COLO668 (cell line): ENCODE measurements around the gene FGF8.

Experiments
- DNase-seq: peaks from one replicate; lab custom pipeline; 2025; ENCODE audit not compliant: unreplicated experiment; lab: John Stamatoyannopoulos, UW

FGF8 gene

GRCh38 chr10:101770331-101771215, 5.3 kb downstream of the FGF8 start:
- no peak for DNase-seq

- no peak for DNase-seq
These were observed 6.3 kb downstream of the FGF8 start for GRCh38 chr10:101769541-101770180.

DNA sequence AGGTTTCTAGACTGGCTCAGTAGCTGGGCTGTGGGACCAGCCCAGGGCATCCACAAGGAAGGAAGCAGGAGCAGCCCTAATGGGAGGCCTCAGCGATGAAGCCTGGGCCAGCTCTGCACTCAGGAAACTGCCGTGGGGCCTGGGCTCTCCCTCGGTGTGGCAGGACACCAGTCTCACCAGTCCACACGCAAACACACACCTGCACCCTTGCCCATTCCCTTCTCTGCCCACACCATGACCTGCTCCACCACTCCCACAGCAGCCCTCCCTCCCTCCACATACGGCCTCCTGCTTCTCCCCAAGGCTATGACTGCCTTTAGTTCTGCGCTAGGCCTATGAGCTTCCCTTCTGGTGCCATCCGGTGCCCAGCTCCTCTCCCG, 7.1 kb downstream of the FGF8 start:
- DNase-seq = no peak

DNA sequence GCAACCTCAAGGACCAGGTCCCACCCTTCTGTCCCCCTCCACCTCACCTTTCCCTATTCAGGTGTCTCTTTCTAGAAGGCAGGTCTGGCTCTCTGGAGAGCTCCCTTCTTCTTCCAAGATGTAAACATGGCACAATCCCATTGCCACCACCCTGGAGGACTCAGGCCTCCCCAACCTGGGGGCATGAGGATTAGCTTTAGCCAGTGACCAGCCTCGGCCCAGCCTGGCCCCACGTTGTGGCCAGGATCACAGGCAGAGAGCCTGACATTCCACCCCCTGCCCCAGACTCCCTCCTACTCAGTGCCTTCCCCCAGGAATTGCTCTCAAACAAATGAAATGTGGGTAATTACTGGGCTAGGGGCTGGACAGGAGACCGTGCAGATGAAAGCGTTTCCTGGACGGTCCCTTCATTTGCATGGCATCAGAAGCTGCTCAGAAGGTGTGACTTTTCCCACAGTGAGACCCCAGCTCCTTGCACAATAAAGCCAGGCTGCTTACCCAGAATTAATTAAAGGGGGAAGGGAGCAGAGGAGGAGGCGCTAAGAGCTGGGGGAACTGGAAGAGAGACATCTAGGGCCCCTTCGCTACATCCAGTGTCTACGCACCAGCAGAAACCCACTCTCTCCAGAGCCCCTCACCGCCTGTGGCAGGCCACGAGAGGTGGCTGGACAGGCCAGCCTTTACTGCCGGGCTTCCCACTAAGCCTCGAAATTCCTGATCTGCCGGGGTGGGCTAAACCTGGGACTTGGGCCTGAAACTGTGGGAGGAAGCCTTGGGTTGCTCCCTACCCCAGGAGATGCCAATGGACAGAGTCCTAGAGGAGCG, 7.7 kb downstream of the FGF8 start:
- no peak for DNase-seq

- no peak for DNase-seq
These were observed 8.3 kb downstream of the FGF8 start for GRCh38 chr10:101767600-101767945.

GRCh38 chr10:101766753-101767599, 8.9 kb downstream of the FGF8 start:
- no peak for DNase-seq

DNA sequence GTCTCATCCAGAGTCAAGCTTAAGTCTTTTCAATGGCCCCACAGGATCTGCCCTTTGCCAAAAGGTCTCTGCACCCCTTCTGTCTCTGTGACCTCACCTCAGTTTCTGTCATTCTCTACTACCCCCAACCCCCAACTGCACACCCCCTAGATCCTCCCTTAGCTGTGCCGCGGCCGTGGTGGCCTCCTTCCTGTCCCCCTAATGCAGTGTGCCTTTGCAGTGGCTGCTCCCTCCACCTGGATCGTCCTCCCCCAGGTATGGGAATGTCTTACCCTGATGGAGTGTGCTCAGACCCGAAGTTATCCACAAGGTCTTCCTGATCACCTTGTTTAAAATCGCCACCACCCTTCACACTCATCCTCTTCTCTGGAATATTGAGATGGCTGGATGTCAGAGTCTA, 9.6 kb downstream of the FGF8 start:
- no peak for DNase-seq

DNA sequence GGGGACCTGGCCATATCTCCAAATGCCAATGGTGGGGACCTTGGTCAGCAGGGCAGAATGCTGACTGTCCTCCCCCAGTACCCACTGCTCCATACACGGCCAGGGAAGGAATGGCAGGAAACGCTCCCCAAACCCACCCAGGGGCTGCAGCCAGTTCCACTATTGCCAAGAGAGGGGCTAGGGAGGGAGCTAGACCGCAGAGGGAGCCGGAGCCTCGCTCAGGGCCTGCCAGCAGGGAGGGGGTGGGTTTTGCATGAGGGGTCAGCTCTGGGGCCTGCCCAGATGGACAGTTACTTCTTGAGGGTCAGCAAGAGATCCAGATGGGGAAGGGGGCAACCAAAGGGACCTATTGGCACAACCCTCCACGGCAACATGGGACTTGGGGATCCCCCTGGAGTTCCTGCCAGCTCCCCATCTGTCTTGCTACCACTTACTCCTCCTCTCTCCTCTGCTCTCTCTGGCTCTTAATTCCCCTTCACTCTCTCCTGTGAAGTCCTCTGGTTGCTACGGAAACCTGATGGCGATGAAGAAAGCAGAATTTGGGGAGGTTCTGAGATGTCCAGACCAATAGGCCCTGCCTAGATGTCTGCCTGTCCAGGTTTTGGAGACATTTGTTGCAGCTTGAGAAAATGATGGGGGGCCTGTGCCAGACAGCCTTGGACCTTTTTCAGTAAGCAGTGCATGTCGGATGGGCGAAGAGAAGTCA, 12.6 kb downstream of the FGF8 start:
- DNase-seq = no peak

- no peak for DNase-seq
These were observed 13.2 kb downstream of the FGF8 start for GRCh38 chr10:101762736-101763135.

DNA sequence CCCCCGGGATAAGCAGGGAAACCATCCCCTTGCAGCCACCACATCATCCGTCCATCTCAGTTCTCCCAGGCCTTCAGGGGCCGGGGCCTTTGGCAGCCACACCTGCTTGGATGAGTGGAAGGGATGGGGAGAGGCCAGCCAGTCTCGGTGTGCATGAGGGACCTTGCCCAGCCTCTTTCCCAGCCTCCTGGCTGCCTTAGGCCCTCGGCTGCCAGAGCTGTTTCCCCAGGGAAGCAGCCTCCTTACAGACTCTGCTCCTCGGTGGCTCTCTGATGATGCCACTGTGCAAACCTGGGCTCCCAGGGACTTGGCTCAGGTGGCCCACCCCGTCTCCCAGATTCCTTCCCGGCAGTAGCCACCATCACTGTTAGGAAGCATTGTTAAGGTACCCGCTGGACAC, 14.7 kb downstream of the FGF8 start:
- no peak for DNase-seq

GRCh38 chr10:101760510-101760909, 15.4 kb downstream of the FGF8 start:
- no peak for DNase-seq

GRCh38 chr10:101759309-101760247, 16.3 kb downstream of the FGF8 start:
- DNase-seq = no peak

DNA sequence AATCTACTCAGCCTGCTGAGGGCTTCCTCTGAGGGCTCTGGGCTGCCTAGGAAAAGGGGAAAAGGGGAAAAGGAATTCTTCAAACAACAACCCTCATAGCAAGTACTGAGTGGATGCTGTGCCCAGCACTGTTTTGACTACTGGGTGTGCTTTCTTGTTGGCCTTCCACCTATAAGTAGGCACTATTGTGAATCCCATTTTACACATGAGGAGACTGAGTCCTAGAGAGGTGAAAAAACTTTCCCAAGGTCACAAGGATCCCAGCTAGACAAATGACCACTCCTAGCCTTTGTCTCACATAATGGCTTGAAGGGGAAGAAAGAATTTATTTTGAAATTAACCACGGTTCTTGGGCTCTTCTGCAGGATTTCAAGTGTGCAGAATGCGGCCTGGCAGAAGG, 17.1 kb downstream of the FGF8 start:
- no peak for DNase-seq

GRCh38 chr10:101752241-101752640, 23.7 kb downstream of the FGF8 start:
- no peak for DNase-seq

DNA sequence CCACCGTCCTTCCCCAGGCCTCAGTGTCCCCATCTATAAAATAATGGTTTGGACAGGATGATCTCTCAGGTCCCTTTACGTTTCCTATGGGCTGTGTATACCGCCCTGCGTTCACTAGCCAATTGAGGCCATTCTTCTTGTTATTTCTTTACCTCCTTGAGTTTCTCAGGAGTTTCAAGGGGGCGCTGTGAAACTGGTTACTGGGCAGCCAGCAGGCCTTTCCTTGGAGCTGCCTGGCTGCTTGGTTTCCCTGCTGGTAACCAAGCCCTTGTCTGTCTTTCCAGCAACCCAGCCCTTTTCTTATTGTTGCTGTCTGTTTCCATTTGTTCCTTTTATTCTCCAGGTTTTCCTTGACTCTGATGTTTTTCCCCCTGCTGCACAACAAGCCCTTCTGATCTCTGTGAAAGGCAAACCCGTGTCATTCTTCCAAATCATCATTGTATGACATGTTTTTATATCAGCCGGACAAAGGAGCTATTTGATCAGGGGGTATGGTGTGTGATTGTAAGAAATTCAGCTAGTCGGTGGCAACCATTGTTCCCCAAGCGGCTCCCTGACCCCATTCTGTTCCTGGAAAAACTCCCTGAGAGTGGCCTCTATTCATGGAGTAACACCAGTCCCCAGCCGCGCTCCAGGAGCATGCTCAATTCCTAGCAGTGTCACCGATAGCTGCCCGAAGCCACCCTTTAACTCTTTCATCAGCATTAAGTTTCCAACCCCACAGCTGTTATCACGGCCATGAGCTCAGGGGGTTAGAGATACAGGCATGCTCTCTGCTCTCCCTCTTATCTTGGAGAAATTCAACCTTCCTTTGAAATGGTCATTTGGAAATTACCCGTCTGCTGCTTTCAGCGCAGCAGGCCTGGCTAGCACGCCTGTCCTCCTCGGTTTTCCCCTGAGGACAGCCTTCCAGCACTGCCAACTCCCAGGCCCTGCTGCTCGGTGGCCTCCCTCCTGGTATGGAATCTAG, 26.6 kb downstream of the FGF8 start:
- no peak for DNase-seq

GRCh38 chr10:101748496-101748895, 27.4 kb downstream of the FGF8 start:
- DNase-seq = no peak

GRCh38 chr10:101745074-101745696, 30.7 kb downstream of the FGF8 start:
- DNase-seq = no peak

- DNase-seq = no peak
These were observed 31.6 kb downstream of the FGF8 start for GRCh38 chr10:101744267-101744666.
